IMR-90 (cell line): Measurements from ENCODE around the gene FOXP1. TPM values are rescaled to one million over a fixed set of nuclear protein-coding genes. Genes with fewer than 3 reads are reported as not detected.

Experiments
- ATAC-seq: fragments of 200-7000 bp; cut with Tn5 transposase; 2 replicates; pipeline ENCODE4 v1.9.1; 2020; ENCODE audit warnings: low read depth, mild to moderate bottlenecking, moderate library complexity
- BruUV-seq: library from RNA; stranded (reverse); fragments of 400-500 nt; replicated peaks from 2 replicates; lab custom pipeline; 2021; lab: Mats Ljungman, UMichigan
- CTCF ChIA-PET: fragments of 300-600 bp; formaldehyde crosslinking; extraction: SDS; loops from one replicate; lab custom pipeline; 2021; ENCODE audit warnings: antibody characterized with exemption; lab: Yijun Ruan, JAX
- POLR2A ChIA-PET: fragments of 300-600 bp; sonication (Branson Sonifier 250); formaldehyde crosslinking; loops from one replicate; lab custom pipeline; 2022; ENCODE audit warnings: antibody characterized with exemption; ENCODE audit not compliant: unreplicated experiment; lab: Charles Lee
- DNase-seq: peaks from one replicate; pipeline ENCODE4 v3.0.0; 2013
- H2AFZ ChIP-seq: replicated peaks from 2 replicates; pipeline ENCODE3; 2013; ENCODE audit warnings: low read length, mild to moderate bottlenecking; ENCODE audit not compliant: poor library complexity
- H2AK5ac ChIP-seq: 2 replicates; pipeline ENCODE4 v1.6.1; 2013; ENCODE audit warnings: low read depth, low read length, inconsistent platforms
- H2AK9ac ChIP-seq: replicated peaks from 2 replicates; pipeline ENCODE3; 2013; ENCODE audit warnings: mild to moderate bottlenecking, low read depth, low read length, moderate library complexity; ENCODE audit not compliant: poor library complexity
- H2BK120ac ChIP-seq: 2 replicates; pipeline ENCODE4 v1.6.1; 2013; ENCODE audit warnings: low read depth, low read length, inconsistent platforms
- H2BK15ac ChIP-seq: 3 replicates; pipeline ENCODE4 v1.6.1; 2013; ENCODE audit warnings: low read depth, low read length, inconsistent platforms
- H2BK20ac ChIP-seq: 2 replicates; pipeline ENCODE4 v1.6.1; 2013; ENCODE audit warnings: low read depth, mild to moderate bottlenecking, inconsistent platforms, low read length, moderate library complexity
- H2BK5ac ChIP-seq: 2 replicates; pipeline ENCODE4 v1.6.1; 2013; ENCODE audit warnings: mild to moderate bottlenecking, low read depth, low read length, inconsistent platforms; ENCODE audit not compliant: poor library complexity, severe bottlenecking
- H3K14ac ChIP-seq: replicated peaks from 2 replicates; pipeline ENCODE4 v1.6.1; 2013; ENCODE audit warnings: low read depth, low read length, inconsistent platforms
- H3K18ac ChIP-seq: 2 replicates; pipeline ENCODE4 v1.6.1; 2013; ENCODE audit warnings: low read depth, low read length, control low read depth
- H3K23ac ChIP-seq: 2 replicates; pipeline ENCODE4 v1.6.1; 2013; ENCODE audit warnings: low read depth, low read length, inconsistent platforms
- H3K27ac ChIP-seq: 2 replicates; pipeline ENCODE4 v1.5.1; 2013; ENCODE audit warnings: mild to moderate bottlenecking, control low read depth, low read length; ENCODE audit not compliant: insufficient read depth
- H3K27me3 ChIP-seq: 2 replicates; pipeline ENCODE4 v1.6.1; 2013; ENCODE audit warnings: low read length; ENCODE audit not compliant: control insufficient read depth, insufficient read depth
- H3K36me3 ChIP-seq: 2 replicates; pipeline ENCODE4 v1.6.1; 2013; ENCODE audit warnings: low read length, mixed read lengths; ENCODE audit not compliant: control insufficient read depth, insufficient read depth
- H3K4ac ChIP-seq: 2 replicates; pipeline ENCODE4 v1.6.1; 2013; ENCODE audit warnings: low read depth, low read length, inconsistent platforms
- H3K4me1 ChIP-seq: 2 replicates; pipeline ENCODE4 v1.6.1; 2013; ENCODE audit warnings: low read length, mixed read lengths; ENCODE audit not compliant: control insufficient read depth, insufficient read depth
- H3K4me2 ChIP-seq: 2 replicates; pipeline ENCODE4 v1.6.1; 2013; ENCODE audit warnings: low read depth, mild to moderate bottlenecking, control low read depth, low read length, moderate library complexity
- H3K4me3 ChIP-seq: 2 replicates; pipeline ENCODE4 v1.5.1; 2013; ENCODE audit warnings: low read depth, mild to moderate bottlenecking, control low read depth, low read length, moderate library complexity; ENCODE audit not compliant: insufficient read depth
- H3K56ac ChIP-seq: 2 replicates; pipeline ENCODE4 v1.6.1; 2013; ENCODE audit warnings: low read length, inconsistent platforms; ENCODE audit not compliant: insufficient read depth; ENCODE audit errors: extremely low read depth
- H3K79me1 ChIP-seq, 2 experiments: 2 replicates each; pipeline ENCODE4 v1.6.1; 2013; ENCODE audit warnings: low read length in 2 of 2, inconsistent platforms in 1 of 2, low read depth in 1 of 2
- H3K9ac ChIP-seq: 2 replicates; pipeline ENCODE4 v1.6.1; 2013; ENCODE audit warnings: low read depth, low read length, control low read depth
- H3K9me1 ChIP-seq: 2 replicates; pipeline ENCODE4 v1.6.1; 2013; ENCODE audit warnings: low read length, inconsistent platforms; ENCODE audit not compliant: insufficient read depth
- H3K9me3 ChIP-seq: 2 replicates; pipeline ENCODE4 v1.6.1; 2013; ENCODE audit warnings: low read length; ENCODE audit not compliant: control insufficient read depth, insufficient read depth
- H4K20me1 ChIP-seq: 2 replicates; pipeline ENCODE4 v1.6.1; 2013; ENCODE audit warnings: low read length, inconsistent platforms; ENCODE audit not compliant: insufficient read depth
- H4K5ac ChIP-seq: 2 replicates; pipeline ENCODE4 v1.6.1; 2013; ENCODE audit warnings: mild to moderate bottlenecking, low read depth, low read length, control low read depth
- H4K8ac ChIP-seq, 2 experiments: 2 replicates each; pipeline ENCODE4 v1.6.1; 2013; ENCODE audit warnings: low read depth in 2 of 2, low read length in 2 of 2, control low read depth in 1 of 2, inconsistent platforms in 1 of 2
- H4K91ac ChIP-seq: 2 replicates; pipeline ENCODE4 v1.6.1; 2013; ENCODE audit warnings: low read depth, low read length, inconsistent platforms; ENCODE audit not compliant: insufficient read depth
- BHLHE40 ChIP-seq: fragments of 150-350 bp; IDR thresholded peaks from 2 replicates; pipeline ENCODE4 v1.6.1; 2016; ENCODE audit warnings: mild to moderate bottlenecking, low read depth, low read length
- CEBPB ChIP-seq: IDR thresholded peaks from 2 replicates; pipeline ENCODE4 v1.6.1; 2012; ENCODE audit warnings: low read depth, low read length, improper control_type of control experiment
- CHD1 ChIP-seq: IDR thresholded peaks from 2 replicates; pipeline ENCODE4 v1.6.1; 2012; ENCODE audit warnings: low read depth, low read length, improper control_type of control experiment
- FOS ChIP-seq: fragments of 150-350 bp; IDR thresholded peaks from 2 replicates; pipeline ENCODE4 v1.6.1; 2016; ENCODE audit warnings: low read depth, low read length
- MAFK ChIP-seq: IDR thresholded peaks from 2 replicates; pipeline ENCODE4 v1.6.1; 2012; ENCODE audit warnings: low read depth, low read length, improper control_type of control experiment
- MAZ ChIP-seq: IDR thresholded peaks from 2 replicates; pipeline ENCODE4 v1.6.1; 2012; ENCODE audit warnings: low read depth, mild to moderate bottlenecking, low read length, improper control_type of control experiment, moderate library complexity, borderline replicate concordance
- MXI1 ChIP-seq: IDR thresholded peaks from 2 replicates; pipeline ENCODE4 v1.6.1; 2012; ENCODE audit warnings: low read depth, mild to moderate bottlenecking, low read length, moderate library complexity, borderline replicate concordance
- NFE2L2 ChIP-seq: fragments of 150-350 bp; IDR thresholded peaks from 2 replicates; pipeline ENCODE4 v1.6.1; 2016; ENCODE audit warnings: low read depth, mild to moderate bottlenecking, low read length
- POLR2A ChIP-seq: IDR thresholded peaks from 2 replicates; pipeline ENCODE4 v1.6.1; 2012; ENCODE audit warnings: mild to moderate bottlenecking, low read depth, low read length
- RAD21 ChIP-seq: IDR thresholded peaks from 2 replicates; pipeline ENCODE4 v1.6.1; 2012; ENCODE audit warnings: low read length, improper control_type of control experiment
- RCOR1 ChIP-seq: IDR thresholded peaks from 2 replicates; pipeline ENCODE4 v1.6.1; 2012; ENCODE audit warnings: mild to moderate bottlenecking, low read length, improper control_type of control experiment; ENCODE audit not compliant: insufficient replicate concordance
- RFX5 ChIP-seq: IDR thresholded peaks from 2 replicates; pipeline ENCODE4 v1.8.0; 2012; ENCODE audit warnings: low read depth, mild to moderate bottlenecking, low read length, moderate library complexity
- SMC3 ChIP-seq: fragments of 150-350 bp; IDR thresholded peaks from 2 replicates; pipeline ENCODE4 v1.6.1; 2016; ENCODE audit warnings: low read depth, mild to moderate bottlenecking, antibody characterized with exemption, low read length, moderate library complexity
- USF2 ChIP-seq: fragments of 150-350 bp; IDR thresholded peaks from 2 replicates; pipeline ENCODE4 v1.6.1; 2017; ENCODE audit warnings: mild to moderate bottlenecking, antibody characterized with exemption, low read length, low read depth
- WGBS, 2 experiments: methylation state at CpG; one replicate each; pipeline versions ENCODE4 v1.1.5 to v1.1.7; 2013; ENCODE audit warnings: missing lambda C conversion rate in 2 of 2; ENCODE audit not compliant: insufficient read length in 1 of 2; ENCODE audit errors: extremely low coverage in 2 of 2; 5-methylcytosine and 5-hydroxymethylcytosine counted together
- dilution Hi-C: fragments of 300-500 bp; cut with HindIII; formaldehyde crosslinking; loops from one replicate; pipeline ENCODE4 v1.14.3; 2018; ENCODE audit warnings: low sequenced_read_pairs; ENCODE audit not compliant: unreplicated experiment
- in situ Hi-C: fragments of 300-500 bp; cut with MboI; formaldehyde crosslinking; loops from 3 replicates; pipeline ENCODE4 v1.14.3; 2019; ENCODE audit warnings: low sequenced_read_pairs, inconsistent platforms, mixed read lengths
- intact Hi-C: fragments of 100-400 bp; cut with micrococcal nuclease; formaldehyde crosslinking; loops from 2 replicates; pipeline ENCODE4 v1.10.0; 2022
- polyA plus RNA-seq, 3 experiments: library from polyadenylated mRNA; depleted of rRNA; stranded (reverse); fragments of >200 nt; gene quantifications; 2 replicates each; pipeline ENCODE4 v1.2.3, GENCODE V29; 2012; ENCODE audit warnings: low replicate concordance in 1 of 3
- total RNA-seq: library from RNA; depleted of rRNA; stranded (reverse); fragments of >200 nt; gene quantifications from 2 replicates; pipeline ENCODE4 v1.2.3, GENCODE V29; 2012
- TF ChIP-seq, protein P1 (sequence below): fragments of 150-350 bp; IDR thresholded peaks from 2 replicates; pipeline ENCODE4 v1.6.1; 2016; ENCODE audit warnings: low read depth, mild to moderate bottlenecking, low read length, moderate library complexity, borderline replicate concordance
- TF ChIP-seq, protein P2 (sequence below): conservative IDR thresholded peaks from 2 replicates; pipeline ENCODE4 v1.5.1; 2012; ENCODE audit warnings: mild to moderate bottlenecking, low read depth, low read length, improper control_type of control experiment

Gene FOXP1
- total and polyA plus RNA-seq, 2 of the 4 experiments (the other 2 are of a cell fraction): 37.0 to 132 TPM

DNA sequence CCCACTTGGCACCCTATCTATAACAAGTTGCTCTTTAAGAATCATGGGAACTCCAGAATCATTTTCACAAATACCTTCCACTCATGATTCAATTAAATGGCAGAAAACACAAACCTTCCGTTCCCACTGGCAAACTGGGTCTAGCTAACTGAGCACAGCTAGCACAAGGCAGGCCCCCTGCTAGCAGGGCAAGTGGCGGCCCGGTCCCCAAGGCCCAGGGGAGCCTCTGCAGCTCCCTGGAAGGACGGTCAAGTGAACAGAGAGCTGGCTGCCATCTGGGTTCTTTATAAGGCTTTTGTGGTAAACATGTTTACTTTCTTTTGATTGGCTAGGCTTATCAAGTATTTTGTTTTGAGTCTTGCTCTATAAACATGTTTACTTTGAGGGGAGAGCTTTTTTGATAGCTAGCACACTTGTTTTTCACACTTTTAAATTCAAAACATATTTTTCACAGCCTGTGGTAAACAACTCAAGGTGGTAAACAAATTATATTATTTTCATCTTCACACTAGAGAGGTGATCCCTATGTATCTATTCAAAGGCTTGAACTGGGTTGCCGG lies 81.4 kb downstream of the FOXP1 start:
- Histone ChIP-seq H3K36me3 (no peaks in the 10 kb centered on the region), H2BK120ac (peak overlapping the region; percentile 43), H3K27me3 (no peaks in the 10 kb centered on the region), H2BK20ac (no peak overlapping the region), H2BK5ac (peak overlapping the region; percentile 22), H3K18ac (no peak overlapping the region; the same call in 1 of the 2 replicates), H4K5ac (no peak overlapping the region; the same call in 1 of the 2 replicates), H2AFZ (no peak overlapping the region), H3K4me2 (no peak overlapping the region), H2BK15ac (peak overlapping the region; percentile 49; the same call in 1 of the 3 replicates), H3K9ac (no peak overlapping the region), H3K4me3 (no peak overlapping the region), H4K20me1 (no peaks in the 10 kb centered on the region), H3K4ac (peak overlapping the region; percentile 67), H2AK5ac (no peak overlapping the region; the same call in 1 of the 2 replicates), H3K56ac (no peak overlapping the region), H3K9me3 (no peaks in the 10 kb centered on the region), H3K9me1 (peaks cover 31% of the 10 kb centered on the region), H3K14ac (peak overlapping the region; percentile 46; the same call in 1 of the 2 replicates), H3K79me1 (peaks cover 28 to 79% of the 10 kb centered on the region in 2 experiments), H3K4me1 (peaks cover 19% of the 10 kb centered on the region), H3K27ac (no peak overlapping the region), H2AK9ac (no peak overlapping the region), H3K23ac (no peak overlapping the region), H4K8ac (no peak overlapping the region; a peak in 1 of 4 replicates), H4K91ac (0 out of 2 replicates have a peak overlapping the region, but pooled peaks have one; percentile 20)
- CTCF ChIA-PET: no interaction called here
- no peak for ATAC-seq
- POLR2A ChIA-PET: no interaction called here
- in situ Hi-C loops (no loop called here), intact Hi-C loops (no loop called here), dilution Hi-C loops (no loop called here)
- DNase-seq: no peak
- WGBS, 2 experiments: 94% methylated on average over 2 of the region's 5 CpGs; no CpG with 5 or more reads in 1 of the 2 experiments
- BruUV-seq: no TSS peak
- TF ChIP-seq CHD1 (no peak), POLR2A (no peak), USF2 (no peak), MAZ (no peak), RAD21 (no peak), NFE2L2 (no peak), FOS (no peak), BHLHE40 (no peak), SMC3 (no peak), CEBPB (no peak), RCOR1 (no peak), MAFK (no peak), MXI1 (no peak), RFX5 (no peak)
- TF ChIP-seq, protein P1, sequence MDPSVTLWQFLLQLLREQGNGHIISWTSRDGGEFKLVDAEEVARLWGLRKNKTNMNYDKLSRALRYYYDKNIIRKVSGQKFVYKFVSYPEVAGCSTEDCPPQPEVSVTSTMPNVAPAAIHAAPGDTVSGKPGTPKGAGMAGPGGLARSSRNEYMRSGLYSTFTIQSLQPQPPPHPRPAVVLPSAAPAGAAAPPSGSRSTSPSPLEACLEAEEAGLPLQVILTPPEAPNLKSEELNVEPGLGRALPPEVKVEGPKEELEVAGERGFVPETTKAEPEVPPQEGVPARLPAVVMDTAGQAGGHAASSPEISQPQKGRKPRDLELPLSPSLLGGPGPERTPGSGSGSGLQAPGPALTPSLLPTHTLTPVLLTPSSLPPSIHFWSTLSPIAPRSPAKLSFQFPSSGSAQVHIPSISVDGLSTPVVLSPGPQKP: no peak
- TF ChIP-seq, protein P2, sequence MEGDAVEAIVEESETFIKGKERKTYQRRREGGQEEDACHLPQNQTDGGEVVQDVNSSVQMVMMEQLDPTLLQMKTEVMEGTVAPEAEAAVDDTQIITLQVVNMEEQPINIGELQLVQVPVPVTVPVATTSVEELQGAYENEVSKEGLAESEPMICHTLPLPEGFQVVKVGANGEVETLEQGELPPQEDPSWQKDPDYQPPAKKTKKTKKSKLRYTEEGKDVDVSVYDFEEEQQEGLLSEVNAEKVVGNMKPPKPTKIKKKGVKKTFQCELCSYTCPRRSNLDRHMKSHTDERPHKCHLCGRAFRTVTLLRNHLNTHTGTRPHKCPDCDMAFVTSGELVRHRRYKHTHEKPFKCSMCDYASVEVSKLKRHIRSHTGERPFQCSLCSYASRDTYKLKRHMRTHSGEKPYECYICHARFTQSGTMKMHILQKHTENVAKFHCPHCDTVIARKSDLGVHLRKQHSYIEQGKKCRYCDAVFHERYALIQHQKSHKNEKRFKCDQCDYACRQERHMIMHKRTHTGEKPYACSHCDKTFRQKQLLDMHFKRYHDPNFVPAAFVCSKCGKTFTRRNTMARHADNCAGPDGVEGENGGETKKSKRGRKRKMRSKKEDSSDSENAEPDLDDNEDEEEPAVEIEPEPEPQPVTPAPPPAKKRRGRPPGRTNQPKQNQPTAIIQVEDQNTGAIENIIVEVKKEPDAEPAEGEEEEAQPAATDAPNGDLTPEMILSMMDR: no peak
